H1 (cell line): ENCODE measurements around the gene OLFM1. TPM values are rescaled to one million over a fixed set of nuclear protein-coding genes. Genes with fewer than 3 reads are reported as not detected.

Experiments used
- MAFK ChIP-seq: IDR thresholded peaks from 2 replicates; pipeline ENCODE4 v1.6.1; 2012; ENCODE audit warnings: low read depth, mild to moderate bottlenecking, improper control_type of control experiment, low read length
- RAD21 ChIP-seq, 2 experiments: IDR thresholded peaks in 1 of 2; conservative IDR thresholded peaks in 1 of 2; 2 replicates each; pipeline ENCODE4 v1.6.1; 2011; ENCODE audit warnings: low read depth in 2 of 2, low read length in 2 of 2, improper control_type of control experiment in 1 of 2, inconsistent platforms in 1 of 2, mild to moderate bottlenecking in 1 of 2, moderate library complexity in 1 of 2
- polyA plus RNA-seq, 7 experiments: library from polyadenylated mRNA; depleted of rRNA in 3 of 7; stranded (reverse) in 5 of 7; unstranded in 2 of 7; fragments of >200 nt in 5 of 7; fragments of 200-250 nt in 2 of 7; gene quantifications; 1 replicate in 5 of 7; 2 replicates in 1 of 7; 4 replicates in 1 of 7; pipeline versions ENCODE4 v1.2.1 to v1.2.3, GENCODE V29; 2011 to 2013; ENCODE audit warnings: missing spikeins in 2 of 7, mixed read lengths in 2 of 7
- total RNA-seq: library from RNA; stranded (reverse); fragmentation: NEBNext Ultra II Directional; extraction: Animal tissue kit (Norgen Biotek cat#: 25700); gene quantifications from 2 replicates; pipeline ENCODE4 v1.2.1, GENCODE V29; 2021

The OLFM1 gene
- total and polyA plus RNA-seq, 2 of the 8 experiments (the other 6 are each of a cell fraction or from before 2014, with no cell fraction given) = 53.0 to 53.4 TPM

GRCh38 chr9:135083831-135084230 is 3.6 kb upstream of the OLFM1 start (continued):
- TF ChIP-seq MAFK (no peak), RAD21 (IDR thresholded peaks at IDR 0.05 in 1 of 2, conservative IDR thresholded peaks at IDR 0.05 in 1 of 2; ENCODE audit: low read depth in 2 of 2, low read length in 2 of 2) (no peak)
